Mesendoderm (in vitro differentiated cells): ENCODE measurements around the gene CKMT1B. TPM values are rescaled to one million over a fixed set of nuclear protein-coding genes. Genes with fewer than 3 reads are reported as not detected.
"Not testable (repeated sequence)": the region's sequence is repeated elsewhere in the genome, so short reads cannot be mapped to it uniquely, and the experiment has no call there.

ENCODE experiments used
- DNase-seq: peaks from one replicate; pipeline ENCODE4 v3.0.0; 2013
- H2AK5ac ChIP-seq: 2 replicates; pipeline ENCODE4 v1.6.1; 2013; ENCODE audit warnings: low read length, inconsistent platforms
- H2BK120ac ChIP-seq: 2 replicates; pipeline ENCODE4 v1.6.1; 2013; ENCODE audit warnings: low read depth, mild to moderate bottlenecking, low read length, moderate library complexity, mixed read lengths
- H2BK15ac ChIP-seq: replicated peaks from 2 replicates; pipeline ENCODE4 v1.6.1; 2013; ENCODE audit warnings: low read depth, mild to moderate bottlenecking, moderate library complexity
- H2BK5ac ChIP-seq: 2 replicates; pipeline ENCODE4 v1.6.1; 2013; ENCODE audit warnings: low read length, inconsistent platforms
- H3K18ac ChIP-seq: 2 replicates; pipeline ENCODE4 v1.6.1; 2013; ENCODE audit warnings: mild to moderate bottlenecking, low read length, mixed read lengths
- H3K23ac ChIP-seq: one replicate; pipeline ENCODE4 v1.6.1; 2013; ENCODE audit warnings: low read length
- H3K27ac ChIP-seq: 2 replicates; pipeline ENCODE4 v1.5.1; 2013; ENCODE audit warnings: low read depth, mild to moderate bottlenecking, inconsistent platforms, low read length, moderate library complexity
- H3K27me3 ChIP-seq: 2 replicates; pipeline ENCODE4 v1.6.1; 2013; ENCODE audit warnings: low read length, control low read depth, mild to moderate bottlenecking, inconsistent platforms; ENCODE audit not compliant: insufficient read depth, poor library complexity
- H3K36me3 ChIP-seq: 2 replicates; pipeline ENCODE4 v1.6.1; 2013; ENCODE audit warnings: low read length, inconsistent platforms; ENCODE audit not compliant: control insufficient read depth, insufficient read depth
- H3K4ac ChIP-seq: one replicate; pipeline ENCODE4 v1.6.1; 2013; ENCODE audit warnings: low read depth, mild to moderate bottlenecking, low read length, moderate library complexity
- H3K4me1 ChIP-seq: 2 replicates; pipeline ENCODE4 v1.6.1; 2013; ENCODE audit warnings: low read depth, low read length, inconsistent platforms; ENCODE audit not compliant: control insufficient read depth
- H3K4me2 ChIP-seq: 2 replicates; pipeline ENCODE4 v1.6.1; 2013; ENCODE audit warnings: low read length
- H3K4me3 ChIP-seq: 2 replicates; pipeline ENCODE4 v1.5.1; 2013; ENCODE audit warnings: mild to moderate bottlenecking, low read length
- H3K56ac ChIP-seq: one replicate; pipeline ENCODE4 v1.6.1; 2013; ENCODE audit warnings: low read length
- H3K79me1 ChIP-seq: 2 replicates; pipeline ENCODE4 v1.6.1; 2013; ENCODE audit warnings: low read length, inconsistent platforms
- H3K79me2 ChIP-seq: 2 replicates; pipeline ENCODE4 v1.6.1; 2013; ENCODE audit warnings: mild to moderate bottlenecking, low read length; ENCODE audit not compliant: control insufficient read depth, insufficient read depth
- H3K9ac ChIP-seq: 2 replicates; pipeline ENCODE4 v1.6.1; 2013; ENCODE audit warnings: low read length, inconsistent platforms
- H4K5ac ChIP-seq: one replicate; pipeline ENCODE4 v1.6.1; 2013; ENCODE audit warnings: low read length
- H4K8ac ChIP-seq: one replicate; pipeline ENCODE4 v1.6.1; 2013; ENCODE audit warnings: low read depth, mild to moderate bottlenecking, control low read depth, low read length, moderate library complexity
- WGBS: extraction: QIAGEN DNeasy Blood & Tissue Kit; methylation state at CpG from one replicate; pipeline ENCODE4 v1.1.7; 2013; ENCODE audit warnings: low lambda C conversion rate, missing lambda C conversion rate; ENCODE audit not compliant: insufficient coverage; ENCODE audit errors: extremely low coverage; 5-methylcytosine and 5-hydroxymethylcytosine counted together
- polyA plus RNA-seq, 2 experiments: library from polyadenylated mRNA; stranded (reverse); fragments of 200-250 nt; gene quantifications; one replicate each; pipeline ENCODE4 v1.2.3, GENCODE V29; 2013

CKMT1B gene
- 28.1 TPM for polyA plus RNA-seq (2013, experiment 1 of 2)
- polyA plus RNA-seq (2013, experiment 2 of 2): 27.1 TPM

GRCh38 chr15:43593328-43594190, at the start of gene CKMT1B:
Gene CKMT1B (plus strand): TSS chr15:43594027. CDS start chr15:43594219, 192 bp downstream.
- H2AK5ac ChIP-seq, H3K79me2 ChIP-seq, H4K8ac ChIP-seq, H2BK120ac ChIP-seq, H3K23ac ChIP-seq, H3K4me3 ChIP-seq, H3K18ac ChIP-seq, H3K36me3 ChIP-seq, H3K9ac ChIP-seq, H2BK15ac ChIP-seq, H2BK5ac ChIP-seq, H3K27ac ChIP-seq, H3K56ac ChIP-seq, H4K5ac ChIP-seq, H3K79me1 ChIP-seq, H3K27me3 ChIP-seq, H3K4me1 ChIP-seq, H3K4me2 ChIP-seq, H3K4ac ChIP-seq, DNase-seq: not testable (repeated sequence)
- WGBS: no CpG with 5 or more reads among the region's 43 CpGs

GRCh38 chr15:43544266-43544665, 49.6 kb upstream of the CKMT1B start:
- no peak overlapping the region for H3K23ac ChIP-seq
- no peak overlapping the region for H3K4ac ChIP-seq
- H4K8ac ChIP-seq: no peak overlapping the region
- H3K79me2 ChIP-seq: no peaks in the 10 kb centered on the region
- H3K36me3 ChIP-seq: no peaks in the 10 kb centered on the region
- H2BK5ac ChIP-seq: no peak overlapping the region
- H3K18ac ChIP-seq: no peak overlapping the region
- H3K27ac ChIP-seq: no peak overlapping the region
- H2BK15ac ChIP-seq: no peak overlapping the region
- H3K79me1 ChIP-seq: no peaks in the 10 kb centered on the region
- no peak overlapping the region for H2AK5ac ChIP-seq
- no peak for DNase-seq
- H3K4me2 ChIP-seq: no peak overlapping the region
- no peak overlapping the region for H3K4me3 ChIP-seq
- no peaks in the 10 kb centered on the region for H3K4me1 ChIP-seq
- H4K5ac ChIP-seq: no peak overlapping the region
- H3K9ac ChIP-seq: no peak overlapping the region
- H3K27me3 ChIP-seq: no peaks in the 10 kb centered on the region
- H3K56ac ChIP-seq: no peak overlapping the region
- H2BK120ac ChIP-seq: no peak overlapping the region

DNA sequence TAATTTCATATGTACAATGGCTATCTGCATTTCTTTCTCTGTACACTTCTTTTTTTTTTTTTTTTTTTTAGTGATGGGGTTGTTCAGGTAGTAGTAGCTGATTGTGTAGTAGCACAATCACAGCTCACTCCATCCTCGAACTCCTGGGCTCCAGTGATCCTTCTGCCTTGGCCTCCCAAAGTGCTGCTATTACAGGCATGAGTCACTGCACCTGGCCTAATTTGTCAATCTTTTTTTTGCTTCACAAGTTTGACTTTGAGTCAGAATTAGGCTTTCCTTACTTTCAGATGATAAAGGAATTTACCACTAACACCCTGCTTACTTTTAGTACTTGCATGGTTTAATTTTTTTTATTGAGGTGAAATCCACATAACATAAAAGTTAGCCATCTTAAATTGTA, 48.4 kb upstream of the CKMT1B start:
- DNase-seq: no peak

GRCh38 chr15:43547539-43547938, 46.3 kb upstream of the CKMT1B start:
- H3K9ac ChIP-seq: no peak overlapping the region
- no peak overlapping the region for H3K4me2 ChIP-seq
- no peak overlapping the region for H3K56ac ChIP-seq
- H3K36me3 ChIP-seq: no peaks in the 10 kb centered on the region
- no peak for DNase-seq
- H3K27me3 ChIP-seq: no peaks in the 10 kb centered on the region
- no peak overlapping the region for H2BK15ac ChIP-seq
- no peak overlapping the region for H2BK120ac ChIP-seq
- H3K79me1 ChIP-seq: no peaks in the 10 kb centered on the region
- H3K23ac ChIP-seq: no peak overlapping the region
- no peak overlapping the region for H4K5ac ChIP-seq
- no peak overlapping the region for H3K18ac ChIP-seq
- no peak overlapping the region for H4K8ac ChIP-seq
- H3K27ac ChIP-seq: no peak overlapping the region
- no peaks in the 10 kb centered on the region for H3K4me1 ChIP-seq
- no peaks in the 10 kb centered on the region for H3K79me2 ChIP-seq
- H2BK5ac ChIP-seq: no peak overlapping the region
- WGBS: no CpG with 5 or more reads among the region's 2 CpGs
- H2AK5ac ChIP-seq: no peak overlapping the region
- no peak overlapping the region for H3K4ac ChIP-seq
- no peak overlapping the region for H3K4me3 ChIP-seq

More for the DNA sequence above, 48.4 kb upstream of the CKMT1B start:
- no peak overlapping the region for H3K9ac ChIP-seq
- H3K23ac ChIP-seq: no peak overlapping the region
- no peak overlapping the region for H2BK5ac ChIP-seq
- H2BK15ac ChIP-seq: no peak overlapping the region
- no peak overlapping the region for H3K56ac ChIP-seq
- H3K79me1 ChIP-seq: no peaks in the 10 kb centered on the region
- H3K4me2 ChIP-seq: no peak overlapping the region
- no peak overlapping the region for H4K8ac ChIP-seq
- no peak overlapping the region for H3K4me3 ChIP-seq
- no peak overlapping the region for H2BK120ac ChIP-seq
- no peaks in the 10 kb centered on the region for H3K27me3 ChIP-seq
- no peaks in the 10 kb centered on the region for H3K4me1 ChIP-seq
- no peak overlapping the region for H3K4ac ChIP-seq
- no peak overlapping the region for H2AK5ac ChIP-seq
- no peak overlapping the region for H3K18ac ChIP-seq
- no peak overlapping the region for H3K27ac ChIP-seq
- H3K36me3 ChIP-seq: no peaks in the 10 kb centered on the region
- H4K5ac ChIP-seq: no peak overlapping the region
- no CpG with 5 or more reads among the region's 1 CpG for WGBS
- no peaks in the 10 kb centered on the region for H3K79me2 ChIP-seq

- H3K4me1 ChIP-seq: no peaks in the 10 kb centered on the region
- no peak overlapping the region for H3K4me3 ChIP-seq
- no peak overlapping the region for H4K5ac ChIP-seq
- H3K4ac ChIP-seq: no peak overlapping the region
- H2BK5ac ChIP-seq: no peak overlapping the region
- no peaks in the 10 kb centered on the region for H3K36me3 ChIP-seq
- H3K79me1 ChIP-seq: no peaks in the 10 kb centered on the region
- H3K79me2 ChIP-seq: no peaks in the 10 kb centered on the region
- WGBS: no CpG with 5 or more reads among the region's 10 CpGs
- H3K23ac ChIP-seq: no peak overlapping the region
- H2AK5ac ChIP-seq: no peak overlapping the region
- no peak overlapping the region for H3K4me2 ChIP-seq
- no peak overlapping the region for H3K18ac ChIP-seq
- no peak overlapping the region for H3K27ac ChIP-seq
- no peak overlapping the region for H3K56ac ChIP-seq
- H2BK15ac ChIP-seq: no peak overlapping the region
- H3K9ac ChIP-seq: no peak overlapping the region
- no peaks in the 10 kb centered on the region for H3K27me3 ChIP-seq
- DNase-seq: no peak
- H4K8ac ChIP-seq: no peak overlapping the region
- no peak overlapping the region for H2BK120ac ChIP-seq
Measured at GRCh38 chr15:43550527-43551363, 43.1 kb upstream of the CKMT1B start.
